Measurements from ENCODE around the gene NBAS.
A peak's percentile ranks its signal among the peaks of the same experiment; 100 is the strongest.

Gene NBAS

GRCh38 chr2:15554525-15555218 lies 6.5 kb downstream of the NBAS start:
- TF ChIP-seq CTCF (IDR thresholded peaks at IDR 0.05; ENCODE audit: low read depth, low read length) = no peak
- no peak overlapping the region for H3K4me3 ChIP-seq (ENCODE audit: low read depth, low read length)
- DNase-seq (ENCODE audit: low read depth, low spot score) = peak; percentile 23
- in situ Hi-C loops (cut with HindIII; ENCODE audit: low sequenced_read_pairs) = no loop called here

GRCh38 chr2:15553951-15554350 lies 7.2 kb downstream of the NBAS start:
- no peak overlapping the region for H3K4me3 ChIP-seq (ENCODE audit: low read depth, low read length)
- no peak for DNase-seq (ENCODE audit: low read depth, low spot score)
- in situ Hi-C loops (cut with HindIII; ENCODE audit: low sequenced_read_pairs) = no loop called here
- TF ChIP-seq CTCF (IDR thresholded peaks at IDR 0.05; ENCODE audit: low read depth, low read length) = no peak

GRCh38 chr2:15553519-15553918 lies 7.6 kb downstream of the NBAS start:
- in situ Hi-C loops (cut with HindIII; ENCODE audit: low sequenced_read_pairs) = no loop called here
- H3K4me3 ChIP-seq (ENCODE audit: low read depth, low read length) = no peak overlapping the region
- no peak for DNase-seq (ENCODE audit: low read depth, low spot score)
- TF ChIP-seq CTCF (IDR thresholded peaks at IDR 0.05; ENCODE audit: low read depth, low read length) = no peak

- H3K4me3 ChIP-seq (ENCODE audit: low read depth, low read length) = no peak overlapping the region
- DNase-seq (ENCODE audit: low read depth, low spot score) = no peak
- in situ Hi-C loops (cut with HindIII; ENCODE audit: low sequenced_read_pairs) = no loop called here
- TF ChIP-seq CTCF (IDR thresholded peaks at IDR 0.05; ENCODE audit: low read depth, low read length) = no peak
Observed at GRCh38 chr2:15548974-15549373, 12.2 kb downstream of the NBAS start.

- in situ Hi-C loops (cut with HindIII; ENCODE audit: low sequenced_read_pairs) = no loop called here
- no peak for TF ChIP-seq CTCF (IDR thresholded peaks at IDR 0.05; ENCODE audit: low read depth, low read length)
- no peak overlapping the region for H3K4me3 ChIP-seq (ENCODE audit: low read depth, low read length)
- no peak for DNase-seq (ENCODE audit: low read depth, low spot score)
Observed at GRCh38 chr2:15547115-15547876, 13.8 kb downstream of the NBAS start.

GRCh38 chr2:15546297-15547098 lies 14.6 kb downstream of the NBAS start:
- H3K4me3 ChIP-seq (ENCODE audit: low read depth, low read length) = no peak overlapping the region
- TF ChIP-seq CTCF (IDR thresholded peaks at IDR 0.05; ENCODE audit: low read depth, low read length) = peak; percentile 13
- in situ Hi-C loops (cut with HindIII; ENCODE audit: low sequenced_read_pairs) = no loop called here
- no peak for DNase-seq (ENCODE audit: low read depth, low spot score)
